ENCODE measurements around the gene PLD1.

GRCh38 chr3:171854649-171855305 is 44.5 kb upstream of the PLD1 start:
- TF ChIP-seq, protein P1, sequence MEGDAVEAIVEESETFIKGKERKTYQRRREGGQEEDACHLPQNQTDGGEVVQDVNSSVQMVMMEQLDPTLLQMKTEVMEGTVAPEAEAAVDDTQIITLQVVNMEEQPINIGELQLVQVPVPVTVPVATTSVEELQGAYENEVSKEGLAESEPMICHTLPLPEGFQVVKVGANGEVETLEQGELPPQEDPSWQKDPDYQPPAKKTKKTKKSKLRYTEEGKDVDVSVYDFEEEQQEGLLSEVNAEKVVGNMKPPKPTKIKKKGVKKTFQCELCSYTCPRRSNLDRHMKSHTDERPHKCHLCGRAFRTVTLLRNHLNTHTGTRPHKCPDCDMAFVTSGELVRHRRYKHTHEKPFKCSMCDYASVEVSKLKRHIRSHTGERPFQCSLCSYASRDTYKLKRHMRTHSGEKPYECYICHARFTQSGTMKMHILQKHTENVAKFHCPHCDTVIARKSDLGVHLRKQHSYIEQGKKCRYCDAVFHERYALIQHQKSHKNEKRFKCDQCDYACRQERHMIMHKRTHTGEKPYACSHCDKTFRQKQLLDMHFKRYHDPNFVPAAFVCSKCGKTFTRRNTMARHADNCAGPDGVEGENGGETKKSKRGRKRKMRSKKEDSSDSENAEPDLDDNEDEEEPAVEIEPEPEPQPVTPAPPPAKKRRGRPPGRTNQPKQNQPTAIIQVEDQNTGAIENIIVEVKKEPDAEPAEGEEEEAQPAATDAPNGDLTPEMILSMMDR (conservative IDR thresholded peaks at IDR 0.05; ENCODE audit: low read length) = no peak
- no peak for TF ChIP-seq EZH2phosphoT487 (IDR thresholded peaks at IDR 0.05; ENCODE audit: borderline replicate concordance)
